Mammary epithelial cell (primary cell): ENCODE measurements around the gene ALKAL2.

ENCODE experiments used
- EZH2 ChIP-seq: IDR thresholded peaks from 2 replicates; pipeline ENCODE4 v1.6.1; 2012; ENCODE audit warnings: low read length, inconsistent platforms, borderline replicate concordance
- TF ChIP-seq, protein P1 (sequence below), 2 donors: IDR thresholded peaks in 1 of 2; conservative IDR thresholded peaks in 1 of 2; 2 replicates each; pipeline ENCODE4 v1.5.1; 2011 to 2012; ENCODE audit warnings: inconsistent platforms in 2 of 2, low read length in 2 of 2, mild to moderate bottlenecking in 2 of 2, control low read depth in 1 of 2, low read depth in 1 of 2; ENCODE audit not compliant: insufficient read depth in 1 of 2; ENCODE audit errors: extremely low read depth in 1 of 2

DNA sequence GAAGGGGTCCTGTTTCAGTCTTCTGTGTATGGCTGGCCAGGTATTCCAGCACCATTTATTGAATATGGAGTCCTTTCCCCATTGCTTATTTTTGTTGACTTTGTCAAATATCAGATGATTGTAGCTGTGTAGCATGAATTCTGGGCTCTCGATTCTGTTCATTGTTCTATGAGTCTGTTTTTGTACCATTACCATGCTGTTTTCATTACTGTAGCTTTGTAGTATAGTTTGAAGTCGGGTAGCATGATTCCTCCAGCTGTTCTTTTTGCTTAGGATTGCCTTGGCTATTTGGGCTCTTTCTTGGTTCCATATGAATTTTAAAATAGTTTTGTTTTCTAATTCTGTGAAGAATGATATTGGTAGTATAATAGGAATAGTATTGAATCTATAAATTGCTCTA, 30.0 kb downstream of the ALKAL2 start:
- TF ChIP-seq, protein P1, sequence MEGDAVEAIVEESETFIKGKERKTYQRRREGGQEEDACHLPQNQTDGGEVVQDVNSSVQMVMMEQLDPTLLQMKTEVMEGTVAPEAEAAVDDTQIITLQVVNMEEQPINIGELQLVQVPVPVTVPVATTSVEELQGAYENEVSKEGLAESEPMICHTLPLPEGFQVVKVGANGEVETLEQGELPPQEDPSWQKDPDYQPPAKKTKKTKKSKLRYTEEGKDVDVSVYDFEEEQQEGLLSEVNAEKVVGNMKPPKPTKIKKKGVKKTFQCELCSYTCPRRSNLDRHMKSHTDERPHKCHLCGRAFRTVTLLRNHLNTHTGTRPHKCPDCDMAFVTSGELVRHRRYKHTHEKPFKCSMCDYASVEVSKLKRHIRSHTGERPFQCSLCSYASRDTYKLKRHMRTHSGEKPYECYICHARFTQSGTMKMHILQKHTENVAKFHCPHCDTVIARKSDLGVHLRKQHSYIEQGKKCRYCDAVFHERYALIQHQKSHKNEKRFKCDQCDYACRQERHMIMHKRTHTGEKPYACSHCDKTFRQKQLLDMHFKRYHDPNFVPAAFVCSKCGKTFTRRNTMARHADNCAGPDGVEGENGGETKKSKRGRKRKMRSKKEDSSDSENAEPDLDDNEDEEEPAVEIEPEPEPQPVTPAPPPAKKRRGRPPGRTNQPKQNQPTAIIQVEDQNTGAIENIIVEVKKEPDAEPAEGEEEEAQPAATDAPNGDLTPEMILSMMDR (conservative IDR thresholded peaks at IDR 0.05 in 1 of 2, IDR thresholded peaks at IDR 0.05 in 1 of 2; ENCODE audit: extremely low read depth in 1 of 2, insufficient read depth in 1 of 2, low read depth in 1 of 2, low read length in 2 of 2): no peak
- TF ChIP-seq EZH2: no peak
